Measurements from ENCODE around the gene LRAT.

The LRAT gene

DNA sequence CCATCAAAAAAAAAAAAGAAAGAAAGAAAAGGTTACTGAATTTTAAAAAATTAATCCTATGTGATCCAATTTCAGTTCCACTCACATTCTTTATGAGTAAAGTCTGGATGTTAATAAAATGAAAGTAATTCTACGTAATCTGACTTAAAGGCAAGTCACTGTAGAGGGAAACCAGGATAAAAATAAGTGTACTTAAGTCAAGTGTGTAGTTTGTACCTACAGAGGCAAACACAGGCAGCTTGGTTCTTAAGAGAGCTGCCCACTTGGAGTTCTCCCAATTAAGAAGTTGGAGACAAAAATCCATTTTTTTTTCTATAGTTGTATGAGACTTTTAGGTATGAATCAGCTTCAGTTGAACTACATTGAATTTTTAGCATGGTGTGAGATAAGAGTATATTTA, 7.0 kb upstream of the LRAT start:
- POLR2A ChIA-PET: no interaction called here
- TF ChIP-seq, protein P1, sequence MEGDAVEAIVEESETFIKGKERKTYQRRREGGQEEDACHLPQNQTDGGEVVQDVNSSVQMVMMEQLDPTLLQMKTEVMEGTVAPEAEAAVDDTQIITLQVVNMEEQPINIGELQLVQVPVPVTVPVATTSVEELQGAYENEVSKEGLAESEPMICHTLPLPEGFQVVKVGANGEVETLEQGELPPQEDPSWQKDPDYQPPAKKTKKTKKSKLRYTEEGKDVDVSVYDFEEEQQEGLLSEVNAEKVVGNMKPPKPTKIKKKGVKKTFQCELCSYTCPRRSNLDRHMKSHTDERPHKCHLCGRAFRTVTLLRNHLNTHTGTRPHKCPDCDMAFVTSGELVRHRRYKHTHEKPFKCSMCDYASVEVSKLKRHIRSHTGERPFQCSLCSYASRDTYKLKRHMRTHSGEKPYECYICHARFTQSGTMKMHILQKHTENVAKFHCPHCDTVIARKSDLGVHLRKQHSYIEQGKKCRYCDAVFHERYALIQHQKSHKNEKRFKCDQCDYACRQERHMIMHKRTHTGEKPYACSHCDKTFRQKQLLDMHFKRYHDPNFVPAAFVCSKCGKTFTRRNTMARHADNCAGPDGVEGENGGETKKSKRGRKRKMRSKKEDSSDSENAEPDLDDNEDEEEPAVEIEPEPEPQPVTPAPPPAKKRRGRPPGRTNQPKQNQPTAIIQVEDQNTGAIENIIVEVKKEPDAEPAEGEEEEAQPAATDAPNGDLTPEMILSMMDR (IDR thresholded peaks at IDR 0.05; ENCODE audit: control extremely low read depth, extremely low read depth, low read depth, missing control alignments): no peak
- DNase-seq (ENCODE audit: extremely low spot score): no peak
- CTCF ChIA-PET: interaction anchor here (1.1 kb wide), 1 partner anchor 28 kb away, joined by 3 read pairs; no protein-coding TSS in a partner anchor

DNA sequence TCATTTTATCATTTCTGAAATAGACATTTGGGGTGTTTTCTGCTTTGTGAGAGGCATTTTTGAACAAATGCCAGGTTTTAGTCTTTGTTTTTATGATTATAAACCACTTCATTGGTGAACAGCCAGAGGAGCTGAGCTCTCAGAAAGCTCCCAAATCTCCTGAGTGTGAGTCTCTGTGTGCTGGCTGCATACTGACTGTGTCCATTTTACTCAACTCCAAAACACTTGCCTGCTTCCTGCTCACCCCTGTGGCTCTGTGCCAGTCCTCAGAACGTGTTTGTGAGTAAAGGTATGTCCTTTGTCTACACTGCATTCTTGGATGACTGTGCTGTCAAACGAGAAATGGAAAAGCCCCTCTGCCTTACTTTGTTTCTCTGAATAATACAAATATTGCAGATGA, 5.4 kb upstream of the LRAT start:
- POLR2A ChIA-PET: no interaction called here
- no peak for DNase-seq (ENCODE audit: extremely low spot score)
- CTCF ChIA-PET: no interaction called here
- TF ChIP-seq, protein P1 (IDR thresholded peaks at IDR 0.05; ENCODE audit: control extremely low read depth, extremely low read depth, low read depth, missing control alignments): no peak

DNA sequence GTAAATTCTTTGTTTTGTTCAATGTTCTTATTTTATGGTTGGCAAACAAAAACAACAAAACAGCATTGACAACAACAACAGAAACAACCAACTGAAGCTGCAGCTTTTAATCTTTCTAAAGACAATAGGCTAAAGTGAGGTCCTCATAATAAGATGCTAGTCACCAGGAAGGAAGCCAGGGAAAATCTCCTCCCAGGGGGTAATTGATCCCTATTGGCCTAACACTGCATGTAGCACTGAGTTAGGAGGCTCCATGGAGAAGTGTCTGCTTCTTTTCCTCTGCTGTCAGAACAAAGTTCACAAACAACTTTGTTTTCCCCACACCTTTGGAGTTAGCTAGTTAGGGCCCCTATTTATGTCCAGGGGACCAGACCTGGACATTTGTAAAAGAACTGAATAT, 4.7 kb upstream of the LRAT start:
- ChIA-PET POLR2A (no interaction called here), CTCF (interaction anchor here (0.9 kb wide), 1 partner anchor 9 kb away, joined by 3 read pairs; no protein-coding TSS in a partner anchor)
- DNase-seq (ENCODE audit: extremely low spot score): no peak
- TF ChIP-seq, protein P1 (IDR thresholded peaks at IDR 0.05; ENCODE audit: control extremely low read depth, extremely low read depth, low read depth, missing control alignments): no peak

DNA sequence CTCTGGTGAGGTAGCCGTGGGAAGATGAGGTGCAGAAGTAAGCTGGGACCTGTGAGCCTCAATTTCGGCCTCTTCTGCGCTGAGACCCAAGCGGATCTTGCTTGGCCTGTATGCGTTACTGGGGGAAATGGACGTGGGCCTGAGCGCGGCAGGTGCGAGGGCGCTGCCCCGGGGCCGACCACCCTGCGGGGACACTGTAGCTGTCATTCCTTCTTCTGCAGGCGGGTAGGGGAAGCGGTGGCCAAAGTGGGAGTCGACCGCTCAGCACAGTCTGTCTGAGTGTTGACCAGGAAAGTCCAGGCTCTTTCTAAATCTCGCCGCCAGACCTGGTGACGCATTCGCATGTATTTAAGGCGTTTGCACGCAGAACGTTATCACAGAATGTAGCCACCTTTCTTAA, 3.3 kb upstream of the LRAT start:
- CTCF ChIA-PET: interaction anchor here (1.4 kb wide), 1 partner anchor 19 kb away, joined by 4 read pairs; no protein-coding TSS in a partner anchor
- POLR2A ChIA-PET: no interaction called here
- DNase-seq (ENCODE audit: extremely low spot score): no peak
- TF ChIP-seq, protein P1 (IDR thresholded peaks at IDR 0.05; ENCODE audit: control extremely low read depth, extremely low read depth, low read depth, missing control alignments): no peak

DNA sequence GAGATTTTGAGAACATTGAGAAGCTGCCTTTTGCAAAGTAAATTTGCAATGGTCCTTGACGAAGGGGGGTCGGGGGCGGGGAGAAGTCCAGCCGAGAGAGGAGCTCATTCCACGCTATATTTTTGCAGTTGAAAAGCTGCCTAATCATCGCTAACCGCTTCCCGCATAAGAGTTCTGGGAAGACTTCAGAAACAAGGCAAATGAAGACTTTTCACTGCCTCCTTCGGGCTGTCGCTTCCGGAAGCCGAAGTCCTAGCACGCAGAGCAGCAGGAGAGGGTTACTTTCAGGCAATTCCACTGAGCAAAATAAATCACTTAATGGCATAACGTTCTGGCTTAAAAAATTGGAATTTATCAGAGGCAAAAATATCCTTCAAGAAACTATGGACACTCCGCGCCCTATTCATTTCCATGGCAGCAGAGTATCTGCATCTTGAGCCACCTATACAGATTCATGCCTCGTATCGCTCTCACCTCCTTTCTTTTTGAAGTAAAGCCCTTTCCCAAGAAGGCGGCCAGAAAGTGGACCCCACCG, 2.6 kb upstream of the LRAT start:
- POLR2A ChIA-PET: no interaction called here
- TF ChIP-seq, protein P1 (IDR thresholded peaks at IDR 0.05; ENCODE audit: control extremely low read depth, extremely low read depth, low read depth, missing control alignments): no peak
- CTCF ChIA-PET: interaction anchor here (1.4 kb wide), 1 partner anchor 18 kb away, joined by 4 read pairs; no protein-coding TSS in a partner anchor
- no peak for DNase-seq (ENCODE audit: extremely low spot score)

DNA sequence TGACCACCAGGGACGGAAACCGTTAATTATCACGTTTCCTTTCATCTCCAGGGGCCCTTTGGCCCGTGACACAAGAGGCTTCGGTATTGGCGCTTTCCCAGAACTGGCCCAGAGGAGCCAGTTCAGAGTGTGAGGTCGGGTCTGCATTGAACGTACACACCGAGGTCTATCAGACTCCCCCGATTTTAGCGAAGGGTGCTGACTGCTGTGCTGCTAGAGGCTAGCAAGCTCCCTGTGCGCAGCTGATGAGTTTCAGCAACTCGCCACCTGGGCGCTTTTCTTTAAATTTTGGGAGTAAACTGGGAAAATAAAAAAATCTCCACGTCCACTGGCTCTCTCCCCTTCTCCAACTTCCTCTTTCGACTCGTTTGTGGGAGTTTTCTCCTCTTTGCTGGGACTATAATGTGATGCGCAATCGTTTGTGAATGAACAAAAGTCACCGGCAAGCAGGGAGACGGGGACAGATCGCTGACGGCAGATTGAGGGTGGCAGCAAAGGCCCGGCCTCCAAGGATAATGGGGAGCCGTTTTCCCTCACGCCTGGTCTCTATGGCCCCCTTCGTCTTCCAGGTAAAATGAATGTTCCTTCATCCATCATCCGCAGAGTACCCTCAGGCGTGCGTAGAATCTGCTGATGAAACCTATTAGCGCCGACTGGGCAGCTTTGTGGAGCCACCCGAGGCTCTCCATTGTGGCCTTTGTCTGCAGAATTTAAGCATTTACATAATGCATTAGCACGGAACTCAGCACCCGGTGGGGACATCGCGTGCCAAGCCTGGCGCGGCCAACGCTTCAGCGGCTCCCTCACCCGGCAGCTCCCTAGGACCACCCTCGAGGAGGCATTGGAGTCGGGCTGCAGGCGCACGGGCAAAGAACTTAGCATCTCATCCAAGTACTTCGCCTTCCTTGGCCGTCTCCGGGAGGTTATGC, 1.6 kb upstream of the LRAT start:
- DNase-seq (ENCODE audit: extremely low spot score): peak; percentile 15
- ChIA-PET CTCF (no interaction called here), POLR2A (no interaction called here)
- TF ChIP-seq, protein P1 (IDR thresholded peaks at IDR 0.05; ENCODE audit: control extremely low read depth, extremely low read depth, low read depth, missing control alignments): no peak

Data from GM10248 (cell line).